T-helper 9 cell (primary cell): ENCODE results near the gene PTMA.
"Not testable (repeated sequence)": the region's sequence is repeated elsewhere in the genome, so short reads cannot be mapped to it uniquely, and the experiment has no call there.

Experiments
- DNase-seq: peaks from one replicate; pipeline ENCODE4 v3.0.0-alpha.2; 2020

Gene PTMA

DNA sequence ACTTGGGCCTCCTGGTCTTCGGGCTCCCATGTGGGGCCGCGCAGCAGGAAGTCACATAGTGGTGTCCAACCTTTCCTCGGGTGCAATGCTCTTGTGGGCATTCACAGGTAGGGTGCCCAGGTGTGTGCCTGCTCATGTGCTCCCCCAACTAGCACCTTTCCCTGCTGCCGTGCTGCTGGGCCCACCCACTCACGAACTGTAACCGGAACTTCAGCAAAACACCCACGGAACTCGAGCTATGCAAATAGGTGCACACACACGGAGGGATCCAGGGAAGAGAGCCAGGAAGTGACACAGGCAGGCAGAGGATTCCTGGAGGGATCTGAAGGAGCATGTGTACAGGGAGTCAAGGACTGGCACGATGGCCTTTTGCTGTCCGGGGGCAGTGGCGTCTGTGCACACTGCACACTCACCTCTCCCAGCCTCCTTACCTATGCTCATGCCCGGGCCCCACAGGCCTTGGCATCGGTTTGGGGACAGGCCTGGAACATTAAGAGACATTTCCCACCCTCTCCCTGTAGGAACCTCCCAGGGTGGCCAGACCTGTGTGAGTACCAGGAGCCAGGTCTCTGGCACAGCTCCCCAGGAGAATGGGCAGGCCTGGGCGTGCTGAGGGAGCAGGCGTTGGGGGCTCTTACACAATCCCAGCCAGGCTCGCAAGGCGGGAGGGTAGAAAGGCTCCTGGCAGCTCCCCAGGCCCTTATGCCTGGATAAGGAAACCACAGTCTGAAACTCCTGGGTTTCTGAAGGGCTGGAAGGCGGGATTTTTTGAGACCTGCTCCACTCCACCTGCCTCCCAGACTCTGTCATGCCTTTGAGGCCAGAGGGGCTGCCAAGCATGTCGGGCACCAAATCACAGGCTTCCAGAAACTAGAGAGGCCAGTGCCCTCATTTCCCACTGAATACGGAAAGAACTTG is 6.6 kb upstream of the PTMA start:
- no peak for DNase-seq

DNA sequence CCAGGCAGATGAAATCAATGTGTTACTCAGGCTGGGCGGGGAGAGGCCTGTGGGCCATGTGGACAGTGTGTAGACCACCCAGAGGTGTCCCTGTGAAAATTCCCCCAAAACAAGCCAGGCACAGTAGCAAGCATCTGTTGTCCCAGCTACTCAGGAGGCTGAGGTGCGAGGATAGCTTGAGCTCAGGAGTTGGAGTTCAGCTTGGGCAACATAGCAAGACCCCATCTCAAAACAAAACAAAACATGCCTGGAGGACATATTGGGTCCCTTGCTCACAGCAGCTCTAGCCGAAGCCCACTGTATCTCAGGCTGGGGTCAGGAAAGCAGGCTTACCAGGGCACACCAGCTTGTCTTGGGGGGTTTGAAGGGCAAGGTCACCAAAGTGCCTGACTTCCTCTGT is 4.3 kb upstream of the PTMA start:
- no peak for DNase-seq

DNA sequence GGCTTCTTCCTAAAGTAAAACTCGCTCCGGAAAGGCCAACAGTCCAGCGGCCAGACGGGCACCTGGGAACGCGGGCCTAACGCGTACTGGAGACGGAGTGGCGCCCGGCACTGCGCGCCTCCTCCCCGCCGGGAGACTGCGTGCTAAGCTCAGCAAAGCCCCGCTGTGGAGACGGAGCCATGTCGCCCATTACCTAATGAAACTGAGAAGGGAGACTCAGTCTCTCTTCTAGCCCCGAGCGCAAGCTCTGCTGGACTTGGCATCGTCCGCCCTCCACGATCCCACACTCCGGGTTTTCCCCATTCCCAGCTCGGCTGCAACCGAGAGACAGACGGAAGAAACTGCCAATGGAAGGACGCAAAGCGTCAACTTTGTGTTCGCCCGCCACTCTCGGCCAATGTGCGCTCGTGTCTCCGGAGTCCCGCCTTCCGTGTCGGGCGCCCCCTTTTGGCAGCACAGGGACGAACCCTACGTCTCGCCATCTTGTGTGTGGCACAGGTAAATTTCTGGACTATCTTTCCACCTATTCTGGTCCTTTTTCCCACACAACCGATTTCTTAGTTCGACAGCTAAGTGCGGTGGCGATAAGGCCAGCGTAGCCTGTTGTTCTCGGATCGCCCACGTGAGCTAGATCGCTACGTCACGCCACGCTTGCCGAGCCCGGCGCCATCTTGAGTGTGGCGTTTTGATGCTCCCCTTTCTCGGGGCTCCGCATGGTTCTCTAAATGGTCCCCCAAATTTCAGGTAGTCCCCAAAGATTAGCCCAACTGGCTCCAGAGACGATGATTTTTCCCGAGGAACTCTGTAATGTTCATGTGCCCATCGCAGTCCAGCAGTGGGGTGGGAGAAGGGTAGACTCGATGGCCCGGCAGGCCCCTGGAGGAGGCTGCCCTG is 1.3 kb upstream of the PTMA start:
- peak; percentile 98 for DNase-seq

DNA sequence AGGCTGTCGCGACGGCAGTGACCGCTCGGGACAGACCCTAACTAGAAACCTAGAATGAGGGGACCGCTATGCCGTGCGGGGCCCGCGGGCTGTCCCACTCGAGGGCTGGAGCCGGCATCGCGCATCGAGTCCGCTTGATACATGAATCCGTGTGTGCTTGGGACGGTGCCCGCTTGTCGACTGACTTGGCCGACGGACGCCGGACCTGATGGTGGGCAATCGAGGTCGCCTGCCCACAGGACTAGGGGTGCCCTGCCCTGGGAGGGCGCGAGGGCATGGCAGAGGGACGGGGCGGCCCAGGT is 749 bp upstream of the PTMA start:
- peak; percentile 41 for DNase-seq

DNA sequence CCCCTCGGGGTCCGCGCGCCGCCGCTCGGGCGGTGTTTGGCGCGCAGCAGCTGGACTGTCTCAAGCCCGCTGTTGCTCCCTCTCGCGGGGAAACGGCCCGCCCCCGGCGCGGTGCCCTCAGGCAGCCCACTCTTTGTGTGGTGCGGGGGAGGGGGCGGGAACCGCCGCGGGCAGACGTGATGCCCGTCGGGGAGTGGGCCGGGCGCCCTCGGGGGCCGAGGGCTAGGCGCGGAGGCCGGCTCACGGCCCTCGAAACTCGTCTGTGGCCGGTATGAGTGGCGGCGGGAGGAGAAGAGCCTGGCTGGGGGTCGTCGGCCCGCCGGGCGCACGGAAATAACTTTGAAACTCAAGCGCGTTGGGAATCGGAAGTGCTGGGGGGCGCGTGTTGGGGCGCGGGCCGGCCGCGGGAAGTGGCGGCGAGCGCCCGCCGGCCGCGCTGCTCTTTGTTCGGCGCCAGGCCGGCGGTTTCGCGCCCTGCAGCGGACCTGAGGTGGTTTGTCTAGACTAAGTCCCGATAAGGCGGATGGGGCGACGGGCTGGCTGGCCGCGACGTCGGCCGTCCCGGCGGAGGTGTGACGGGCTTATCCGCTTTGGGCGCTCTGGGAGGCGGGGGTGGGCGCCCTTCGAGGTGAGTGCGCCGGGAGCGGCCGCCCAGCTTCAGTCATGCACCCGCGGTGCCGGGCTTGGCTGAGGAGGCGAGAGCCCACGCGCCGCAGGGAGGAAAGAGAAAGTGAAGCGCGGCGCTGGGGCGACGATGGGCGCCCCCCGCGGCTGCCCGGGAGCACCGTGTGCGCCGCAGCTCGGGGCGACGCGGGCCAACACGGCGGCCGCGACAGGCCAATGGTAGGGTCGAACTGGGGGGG is 679 bp downstream of the PTMA start:
- DNase-seq: peak; percentile 41

DNA sequence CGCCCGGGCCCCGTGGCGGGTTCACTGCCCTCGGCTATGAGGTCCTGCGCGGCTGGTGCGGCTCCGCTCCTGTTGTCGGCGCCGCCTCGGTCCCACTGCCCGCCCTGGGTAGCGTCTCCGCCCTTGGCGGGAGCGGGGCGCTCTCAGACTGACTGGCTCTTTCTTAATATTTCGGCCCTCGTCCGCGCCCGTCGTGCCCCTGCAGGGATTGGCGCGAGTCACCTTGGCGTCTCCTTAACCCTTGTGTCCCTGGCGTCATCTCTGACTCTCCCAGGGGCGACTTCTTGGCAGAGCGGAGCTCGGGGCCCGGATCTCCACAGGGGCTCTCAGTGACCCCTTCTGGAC is 1.3 kb downstream of the PTMA start:
- peak; percentile 37 for DNase-seq

DNA sequence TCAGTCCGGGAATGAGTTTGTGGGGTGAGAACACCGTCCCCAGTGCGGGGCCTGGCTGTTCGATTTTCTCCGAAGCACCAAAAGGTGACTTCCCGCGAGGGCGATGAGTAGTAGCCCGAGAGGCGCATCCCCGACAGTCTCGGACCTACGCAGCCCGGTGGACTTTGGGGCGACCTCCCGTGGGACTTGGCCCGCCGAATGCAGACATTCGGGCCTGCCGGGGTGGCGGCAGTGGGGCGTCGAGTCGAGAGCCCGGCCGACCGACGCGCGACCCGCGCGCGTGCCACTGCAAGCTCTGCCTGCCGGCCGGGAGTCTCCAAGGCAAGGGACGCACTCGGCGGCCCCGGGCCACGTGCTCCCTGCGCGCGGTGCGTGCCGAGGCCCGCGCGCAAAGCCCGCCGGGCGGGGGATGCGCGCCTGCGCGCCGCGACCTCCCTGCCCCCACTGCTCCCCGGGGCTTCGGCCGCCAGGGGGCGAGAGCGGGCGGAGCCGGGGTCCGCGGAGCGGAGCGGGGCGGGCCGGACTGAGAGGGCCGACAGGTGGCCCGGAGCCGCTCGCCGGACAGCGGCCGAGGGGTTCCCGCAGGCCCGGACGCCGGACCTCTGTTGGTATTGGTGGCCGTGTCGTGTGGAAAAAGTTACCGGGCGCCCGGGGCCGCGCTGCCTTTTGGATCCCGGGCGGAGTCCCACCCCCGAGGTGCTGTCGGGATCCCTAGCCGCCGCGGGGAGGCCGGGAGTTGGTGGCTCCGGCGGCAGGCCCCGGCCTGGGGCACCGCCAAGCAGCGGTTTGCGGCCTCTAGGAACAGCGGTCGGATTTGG is 1.9 kb downstream of the PTMA start:
- DNase-seq: peak; percentile 82

DNA sequence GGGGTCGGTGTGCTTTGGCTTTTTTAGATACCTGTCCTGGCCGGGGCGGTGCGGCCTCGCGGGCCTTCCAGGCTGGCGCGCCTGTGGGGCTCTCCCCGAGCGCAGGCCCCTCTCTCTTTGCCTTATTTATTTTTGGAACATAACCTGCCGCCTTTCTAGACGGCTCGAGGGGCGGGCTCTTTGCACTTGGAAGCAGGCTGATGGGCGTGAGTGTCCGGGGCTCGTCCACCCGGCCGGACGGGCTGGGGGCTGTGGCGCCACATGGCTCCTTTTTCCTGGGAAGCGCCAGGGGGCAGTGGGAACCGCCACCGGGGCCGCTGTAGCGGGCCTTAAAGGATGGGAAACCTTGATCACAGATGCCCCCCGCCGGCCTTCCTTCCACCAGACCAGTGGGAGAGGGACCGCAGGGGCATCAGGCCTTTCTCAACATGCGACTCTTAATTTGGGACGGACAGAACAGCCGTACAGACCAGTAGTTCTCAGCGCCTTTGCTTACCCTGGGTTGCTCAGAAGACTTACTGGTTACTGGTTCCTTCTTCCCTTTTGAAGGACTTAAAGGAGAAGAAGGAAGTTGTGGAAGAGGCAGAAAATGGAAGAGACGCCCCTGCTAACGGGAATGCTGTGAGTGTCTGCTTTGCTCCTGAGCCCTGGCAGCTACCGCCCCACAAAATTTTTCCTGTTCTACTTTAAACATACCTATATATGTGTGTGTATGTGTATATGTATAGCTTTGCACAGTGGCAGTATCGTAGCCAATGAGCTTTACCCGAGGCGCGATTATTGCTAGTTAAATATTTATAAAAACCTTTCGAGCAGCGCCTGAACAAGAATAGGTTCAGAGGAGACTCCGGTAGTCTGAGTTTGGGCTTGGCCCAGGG is 2.7 kb downstream of the PTMA start:
- DNase-seq: no peak

DNA sequence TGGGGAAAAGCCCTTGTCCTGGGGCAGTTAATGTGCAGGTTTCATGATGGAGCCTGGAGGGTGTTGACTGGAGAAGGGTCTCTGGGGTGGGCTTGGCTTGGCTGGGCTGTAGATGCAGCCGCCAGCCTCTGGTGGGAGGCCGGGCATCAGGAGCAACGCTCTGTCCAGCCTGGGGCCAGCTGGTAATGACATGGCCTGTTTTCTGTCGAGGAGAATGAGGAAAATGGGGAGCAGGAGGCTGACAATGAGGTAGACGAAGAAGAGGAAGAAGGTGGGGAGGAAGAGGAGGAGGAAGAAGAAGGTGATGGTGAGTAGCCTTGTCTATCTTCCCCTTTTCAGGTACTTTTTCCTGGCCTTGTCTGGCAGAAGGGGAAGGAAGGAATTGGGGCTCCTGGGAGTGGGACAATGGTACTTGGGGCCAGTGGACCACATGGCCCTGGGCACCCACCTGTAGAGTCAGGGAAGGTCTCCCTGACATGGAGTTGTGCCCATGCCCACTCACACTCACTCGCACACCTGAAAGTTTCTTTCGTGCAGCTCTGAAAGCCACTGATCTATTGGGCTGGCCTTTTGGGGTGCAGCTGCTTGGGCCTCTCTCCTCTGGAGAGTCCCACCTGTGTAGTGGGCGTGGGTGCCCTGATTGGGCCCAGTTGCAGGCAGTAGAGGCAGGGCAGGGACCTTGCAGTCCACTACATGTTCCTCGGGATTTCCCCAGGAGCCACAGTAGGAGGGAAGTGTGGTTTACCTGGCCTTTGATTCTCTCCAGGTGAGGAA is 3.5 kb downstream of the PTMA start:
- peak; percentile 31 for DNase-seq

DNA sequence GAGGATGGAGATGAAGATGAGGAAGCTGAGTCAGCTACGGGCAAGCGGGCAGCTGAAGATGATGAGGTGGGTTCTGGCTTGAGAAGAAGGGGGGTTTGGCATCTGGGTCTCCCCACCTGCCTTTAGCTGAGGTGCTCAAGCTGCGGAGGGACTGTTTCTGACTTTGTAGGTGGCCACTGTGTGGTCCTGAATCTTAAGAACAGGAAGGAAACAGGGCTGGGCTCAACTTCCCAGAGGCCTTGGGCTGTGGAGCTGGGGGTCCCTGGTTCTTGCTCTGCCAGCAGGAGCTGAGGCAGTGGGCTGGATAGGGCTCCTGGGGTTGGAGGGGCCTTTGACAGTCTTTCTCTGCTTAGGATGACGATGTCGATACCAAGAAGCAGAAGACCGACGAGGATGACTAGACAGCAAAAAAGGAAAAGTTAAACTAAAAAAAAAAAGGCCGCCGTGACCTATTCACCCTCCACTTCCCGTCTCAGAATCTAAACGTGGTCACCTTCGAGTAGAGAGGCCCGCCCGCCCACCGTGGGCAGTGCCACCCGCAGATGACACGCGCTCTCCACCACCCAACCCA is 4.2 kb downstream of the PTMA start:
- DNase-seq: peak; percentile 34

DNA sequence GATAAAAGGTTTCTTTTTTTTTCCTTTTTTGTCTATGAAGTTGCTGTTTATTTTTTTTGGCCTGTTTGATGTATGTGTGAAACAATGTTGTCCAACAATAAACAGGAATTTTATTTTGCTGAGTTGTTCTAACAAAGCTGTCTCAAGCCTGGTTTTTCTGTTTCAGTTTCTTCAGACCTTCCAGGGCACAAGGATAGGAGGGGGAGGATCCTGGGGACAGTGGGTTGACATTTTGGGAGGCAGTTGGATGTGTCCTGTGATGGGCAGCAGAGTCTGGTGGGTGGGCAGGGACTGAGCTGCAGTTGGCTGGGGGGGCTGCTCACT is 5.0 kb downstream of the PTMA start:
- DNase-seq: not testable (repeated sequence)

DNA sequence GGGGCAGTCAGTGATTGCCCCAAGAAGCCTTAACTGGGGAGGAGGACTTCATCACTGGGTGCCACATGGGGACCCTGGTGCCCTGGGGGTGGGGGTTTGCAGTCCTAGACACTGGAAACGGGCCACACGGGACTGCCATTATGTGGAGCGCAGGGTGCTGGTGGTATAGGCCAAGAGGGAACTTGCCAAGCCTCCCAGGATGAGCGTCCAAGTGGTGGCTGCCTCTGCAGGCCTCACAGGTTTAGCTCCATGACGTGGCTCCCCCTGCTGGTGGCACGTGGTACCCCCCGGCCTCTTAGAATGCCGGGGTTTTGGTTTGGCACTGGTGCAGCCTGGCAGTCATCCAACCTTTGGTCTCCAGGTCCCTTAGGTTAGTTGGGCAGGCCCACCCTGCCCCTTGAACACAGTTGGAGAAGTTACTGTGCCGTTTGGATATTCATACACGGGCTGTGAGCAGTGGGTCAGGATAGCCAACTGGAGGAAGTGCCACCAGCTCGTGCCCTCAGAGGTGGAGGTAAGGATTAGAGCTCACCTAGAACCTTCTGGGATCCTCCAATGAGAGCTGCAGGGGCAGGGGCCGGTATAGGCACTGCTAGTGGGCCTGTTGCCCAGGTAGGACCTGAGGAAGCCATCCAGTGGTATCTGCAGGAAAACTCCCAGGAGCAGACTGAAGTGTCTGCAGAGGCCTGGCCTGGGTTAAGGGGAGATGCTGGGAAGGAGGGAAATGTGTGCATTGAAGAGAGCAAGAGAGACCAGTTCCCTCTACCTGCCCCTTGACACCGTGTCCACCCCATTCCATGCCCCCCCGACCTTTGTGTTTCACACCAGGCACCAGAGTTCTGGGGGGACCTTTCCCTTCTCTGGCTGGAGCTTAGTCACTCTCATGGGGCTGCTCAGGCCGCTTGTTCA is 5.7 kb downstream of the PTMA start:
- DNase-seq: peak; percentile 95

DNA sequence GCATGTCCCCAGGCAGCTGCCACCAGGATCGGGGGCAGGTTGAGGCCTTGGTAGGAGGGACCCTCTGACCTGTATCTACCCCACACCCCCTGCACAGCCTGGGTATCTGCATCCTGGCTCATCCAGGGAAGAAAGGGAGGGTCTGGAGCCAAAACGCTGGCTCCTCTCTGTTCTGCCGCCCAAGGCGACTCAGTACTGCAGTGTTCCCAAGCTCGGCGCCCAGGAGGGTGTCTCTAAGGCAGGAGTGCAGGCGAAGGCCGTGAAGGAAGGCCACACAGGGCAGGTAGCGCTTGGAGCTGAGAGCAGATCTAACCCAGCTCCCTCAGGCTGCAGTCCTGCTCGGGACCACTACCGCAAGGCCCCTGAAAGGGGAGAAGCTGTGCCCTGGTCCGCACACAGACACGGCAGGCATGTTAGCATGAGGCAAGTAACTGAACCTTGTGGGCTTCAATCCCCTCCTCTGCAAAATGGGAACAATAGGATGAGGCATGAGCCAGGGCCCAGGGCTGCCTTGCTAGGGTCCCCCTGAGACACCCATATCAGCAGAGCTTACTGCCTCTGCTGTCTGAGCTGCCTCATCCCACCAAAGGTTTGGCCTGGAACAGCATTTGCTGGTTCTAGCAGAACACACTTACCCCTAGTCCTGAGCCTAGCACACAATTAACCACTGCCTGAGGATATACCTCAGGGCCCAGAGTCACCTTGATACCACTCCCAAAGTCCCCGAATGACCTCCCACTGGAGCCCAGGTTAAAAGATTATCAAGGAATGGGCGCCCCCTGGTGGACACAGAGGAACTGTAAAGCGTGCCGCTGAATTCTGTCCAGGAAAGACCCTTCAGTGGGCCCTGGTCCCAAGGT is 6.5 kb downstream of the PTMA start:
- peak; percentile 85 for DNase-seq

DNA sequence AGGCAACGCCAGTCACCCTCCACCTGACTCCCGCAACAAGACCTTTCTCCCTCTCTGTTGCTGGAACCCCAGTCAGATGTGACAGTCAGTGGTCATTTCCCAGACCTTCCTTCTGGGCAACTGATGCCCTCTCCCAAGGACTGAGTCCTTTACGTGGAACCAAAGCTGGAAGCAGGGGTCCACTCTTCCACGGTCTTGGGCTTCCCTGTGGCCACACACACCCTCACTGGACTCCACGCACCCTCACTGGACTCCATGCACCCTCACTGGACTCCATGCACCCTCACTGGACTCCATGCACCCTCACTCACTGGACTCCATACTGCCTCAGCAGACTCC is 7.1 kb downstream of the PTMA start:
- DNase-seq: no peak

DNA sequence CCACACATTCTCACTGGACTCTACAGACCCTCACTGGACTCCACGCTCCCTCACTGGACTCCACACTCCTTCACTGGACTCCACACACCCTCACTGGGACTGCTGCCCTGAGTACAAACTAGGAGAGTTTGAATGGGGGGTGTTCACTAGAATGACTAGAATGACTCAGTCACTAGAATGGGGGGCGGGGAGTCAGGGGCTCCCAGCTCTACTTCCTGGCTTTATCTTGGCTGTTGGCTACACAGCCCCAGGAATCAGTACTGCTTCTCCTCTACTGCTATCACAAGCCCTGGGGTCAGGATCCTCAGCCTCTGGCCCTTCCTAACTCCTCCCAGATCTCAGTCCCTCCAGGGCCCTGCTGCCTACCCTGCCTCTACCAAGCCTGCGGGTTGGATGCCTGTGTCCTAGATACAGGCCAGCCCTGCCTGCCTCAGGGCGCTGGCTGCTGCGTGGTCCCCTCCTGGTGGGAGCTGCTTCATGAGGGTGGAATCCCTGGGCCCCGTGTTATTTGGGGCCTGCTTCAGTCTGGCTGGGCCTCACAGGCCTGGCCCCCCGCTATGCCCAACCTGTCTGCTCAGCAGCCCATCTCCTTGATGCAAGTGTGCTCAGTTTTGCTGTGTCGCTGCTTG is 7.8 kb downstream of the PTMA start:
- no peak for DNase-seq

DNA sequence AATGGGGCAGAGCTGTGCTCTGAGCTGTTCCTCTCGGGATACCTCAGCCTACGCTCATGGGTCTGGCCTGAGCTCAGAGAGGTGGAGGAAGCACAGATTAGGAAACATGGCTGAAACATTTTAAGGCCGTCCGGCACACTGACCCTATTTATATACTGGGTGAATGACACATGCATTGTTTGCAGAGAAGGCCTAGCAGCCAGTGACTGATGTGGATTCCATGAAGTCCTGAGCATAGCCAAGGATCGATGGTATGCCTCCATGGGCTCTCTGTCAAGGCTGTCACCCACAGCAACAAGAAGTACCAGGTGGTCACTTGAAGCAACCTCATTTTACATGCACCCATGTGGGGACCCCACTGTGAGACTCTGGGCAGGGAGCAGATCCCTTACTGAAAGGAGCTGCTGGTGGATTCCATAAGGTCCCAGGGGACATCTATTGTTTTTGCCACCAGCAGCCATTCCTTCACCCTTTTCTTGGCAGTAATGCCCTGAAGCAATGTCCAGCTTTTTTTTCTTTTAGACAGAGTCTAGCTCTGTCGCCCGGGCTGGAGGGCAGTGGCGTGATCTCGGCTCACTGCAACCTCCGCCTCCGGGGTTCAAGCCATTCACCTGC is 8.4 kb downstream of the PTMA start:
- DNase-seq: no peak
